ENCODE results near the gene SREK1. TPM values are rescaled to one million over a fixed set of nuclear protein-coding genes. Genes with fewer than 3 reads are reported as not detected.
A peak's percentile ranks its signal among the peaks of the same experiment; 100 is the strongest.

Gene SREK1
- total RNA-seq, 4 donors from 2014 or later = 124 to 236 (median 192) TPM

DNA sequence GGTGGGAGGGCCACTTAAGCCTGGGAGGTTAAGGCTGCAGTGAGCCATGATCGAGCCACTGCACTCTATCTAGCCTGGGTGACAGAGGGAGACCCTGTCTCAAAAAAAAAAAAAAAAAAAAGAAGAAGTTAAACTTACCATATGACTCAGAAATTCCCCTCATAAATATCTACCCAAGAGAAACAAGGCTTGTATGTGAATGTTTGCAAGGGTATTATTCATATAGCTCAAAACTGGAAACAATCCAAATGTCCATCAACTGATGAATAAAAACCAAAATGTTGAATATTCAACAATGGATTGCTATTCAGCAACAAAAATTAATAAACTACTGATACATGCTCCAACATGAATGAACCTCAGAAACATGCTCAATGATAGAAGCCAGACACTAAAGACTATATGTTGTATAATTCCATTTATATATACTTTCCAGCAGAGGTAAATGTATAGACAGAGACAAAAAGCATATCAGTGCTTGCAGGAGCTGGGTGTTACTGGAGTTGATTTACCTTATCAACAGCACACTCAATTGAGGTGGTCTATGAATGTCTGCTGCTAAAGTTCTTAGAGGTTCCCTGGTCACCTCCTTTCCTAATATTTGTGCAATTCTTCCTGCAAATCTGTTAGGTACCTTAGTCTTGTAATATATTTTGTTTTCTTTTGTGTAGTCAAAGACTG is 5.3 kb upstream of the SREK1 start:
- no peak for DNase-seq
- TF ChIP-seq POLR2A (IDR thresholded peaks at IDR 0.05) = no peak
- TF ChIP-seq, protein P1, sequence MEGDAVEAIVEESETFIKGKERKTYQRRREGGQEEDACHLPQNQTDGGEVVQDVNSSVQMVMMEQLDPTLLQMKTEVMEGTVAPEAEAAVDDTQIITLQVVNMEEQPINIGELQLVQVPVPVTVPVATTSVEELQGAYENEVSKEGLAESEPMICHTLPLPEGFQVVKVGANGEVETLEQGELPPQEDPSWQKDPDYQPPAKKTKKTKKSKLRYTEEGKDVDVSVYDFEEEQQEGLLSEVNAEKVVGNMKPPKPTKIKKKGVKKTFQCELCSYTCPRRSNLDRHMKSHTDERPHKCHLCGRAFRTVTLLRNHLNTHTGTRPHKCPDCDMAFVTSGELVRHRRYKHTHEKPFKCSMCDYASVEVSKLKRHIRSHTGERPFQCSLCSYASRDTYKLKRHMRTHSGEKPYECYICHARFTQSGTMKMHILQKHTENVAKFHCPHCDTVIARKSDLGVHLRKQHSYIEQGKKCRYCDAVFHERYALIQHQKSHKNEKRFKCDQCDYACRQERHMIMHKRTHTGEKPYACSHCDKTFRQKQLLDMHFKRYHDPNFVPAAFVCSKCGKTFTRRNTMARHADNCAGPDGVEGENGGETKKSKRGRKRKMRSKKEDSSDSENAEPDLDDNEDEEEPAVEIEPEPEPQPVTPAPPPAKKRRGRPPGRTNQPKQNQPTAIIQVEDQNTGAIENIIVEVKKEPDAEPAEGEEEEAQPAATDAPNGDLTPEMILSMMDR (IDR thresholded peaks at IDR 0.05) = no peak
- Histone ChIP-seq H3K4me3 (replicated peaks in 1 of 3) (no peak overlapping the region), H3K9me3 (no peaks in the 10 kb centered on the region), H3K27ac (no peak overlapping the region), H3K36me3 (no peaks in the 10 kb centered on the region), H3K27me3 (no peaks in the 10 kb centered on the region), H3K4me1 (peaks cover 13 to 17% of the 10 kb centered on the region in 2 donors)
- intact Hi-C loops (cut with DNase I) = no loop called here
- WGBS, 2 donors = 52 to 63% methylated on average over 1 of the region's 1 CpG

DNA sequence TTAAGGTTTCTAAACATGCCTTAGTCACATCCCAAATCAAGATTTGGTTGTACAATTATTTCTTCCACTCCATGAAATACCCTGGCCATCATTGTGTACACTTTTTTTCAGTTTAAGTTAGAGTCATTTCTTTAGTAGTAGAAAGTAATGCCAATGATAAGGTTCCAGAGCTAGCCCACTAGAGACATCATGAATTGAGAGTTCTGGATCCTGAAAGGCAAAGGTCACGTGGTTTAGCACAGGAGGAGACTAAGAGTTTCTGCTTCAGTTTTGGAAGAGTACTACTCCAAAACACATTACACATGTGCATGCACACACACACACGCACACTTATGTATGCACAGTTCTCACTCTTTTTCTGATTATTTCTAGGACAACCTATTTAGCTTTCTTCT is 4.8 kb upstream of the SREK1 start:
- intact Hi-C loops (cut with DNase I) = no loop called here
- no peak overlapping the region for H3K27ac ChIP-seq
- no peak for TF ChIP-seq POLR2A (IDR thresholded peaks at IDR 0.05)
- TF ChIP-seq, protein P1 (IDR thresholded peaks at IDR 0.05) = no peak
- 92 to 95% methylated on average over 2 of the region's 2 CpGs for WGBS, 2 donors
- peaks cover 9 to 13% of the 10 kb centered on the region in 2 donors for H3K4me1 ChIP-seq
- H3K36me3 ChIP-seq = no peaks in the 10 kb centered on the region
- no peak for DNase-seq
- H3K27me3 ChIP-seq = no peaks in the 10 kb centered on the region
- H3K4me3 ChIP-seq (replicated peaks in 1 of 3) = no peak overlapping the region
- no peaks in the 10 kb centered on the region for H3K9me3 ChIP-seq

DNA sequence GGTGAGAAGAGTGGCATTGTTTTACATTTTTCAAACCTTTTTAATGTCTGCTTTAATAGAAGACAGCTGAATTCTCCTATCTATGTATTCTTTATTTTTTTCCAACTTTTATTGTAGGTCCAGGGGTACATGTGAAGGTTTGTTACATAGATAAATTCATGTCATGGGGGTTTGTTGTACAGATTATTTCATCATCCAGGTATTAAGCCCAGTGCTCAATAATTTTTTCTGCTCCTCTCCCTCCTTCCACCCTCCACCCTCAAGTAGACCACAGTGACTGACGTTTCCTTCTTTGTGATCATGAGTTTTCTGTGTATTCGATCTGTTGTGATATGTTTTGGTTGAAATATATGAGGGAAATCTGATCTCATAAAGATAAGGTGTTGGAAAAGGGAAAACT is 1.7 kb upstream of the SREK1 start:
- Histone ChIP-seq H3K27ac (no peak overlapping the region), H3K36me3 (no peaks in the 10 kb centered on the region), H3K4me1 (peaks cover 15 to 25% of the 10 kb centered on the region in 2 donors), H3K9me3 (no peaks in the 10 kb centered on the region), H3K4me3 (replicated peaks in 1 of 3) (no peak overlapping the region), H3K27me3 (no peaks in the 10 kb centered on the region)
- TF ChIP-seq, protein P1 (IDR thresholded peaks at IDR 0.05) = no peak
- TF ChIP-seq POLR2A (IDR thresholded peaks at IDR 0.05) = no peak
- intact Hi-C loops (cut with DNase I) = loop anchor here (5.0 kb wide), 1 partner anchor 215 kb away; the partner anchor contains the start of gene ERBIN
- WGBS, 2 donors = 78 to 82% methylated on average over 2 of the region's 2 CpGs
- no peak for DNase-seq

GRCh38 chr5:66143473-66144073 is 527 bp upstream of the SREK1 start:
- H3K9me3 ChIP-seq = no peaks in the 10 kb centered on the region
- H3K4me1 ChIP-seq = peaks cover 17 to 28% of the 10 kb centered on the region in 2 donors
- peak overlapping the region; percentile 98 to 99 (median 99) for H3K27ac ChIP-seq
- peak overlapping the region in 2 of 3 donors; percentile 54 to 74 for H3K4me3 ChIP-seq (replicated peaks in 1 of 3)
- DNase-seq = no peak
- intact Hi-C loops (cut with DNase I) = loop anchor here (5.0 kb wide), 1 partner anchor 216 kb away; the partner anchor contains the start of gene ERBIN
- H3K36me3 ChIP-seq = no peaks in the 10 kb centered on the region
- no peaks in the 10 kb centered on the region for H3K27me3 ChIP-seq
- TF ChIP-seq, protein P1 (IDR thresholded peaks at IDR 0.05) = no peak
- TF ChIP-seq POLR2A (IDR thresholded peaks at IDR 0.05) = no peak
- WGBS, 2 donors = 23 to 24% methylated on average over 16 of the region's 16 CpGs

GRCh38 chr5:66144834-66145390 is 812 bp downstream of the SREK1 start:
- intact Hi-C loops (cut with DNase I) = loop anchor here (5.0 kb wide), 1 partner anchor 218 kb away; the partner anchor contains the start of gene ERBIN
- WGBS, 2 donors = 0 to 1% methylated on average over 20 to 22 of the region's 22 CpGs
- no peaks in the 10 kb centered on the region for H3K9me3 ChIP-seq
- H3K27ac ChIP-seq = peak overlapping the region; percentile 98 to 99 (median 99)
- no peaks in the 10 kb centered on the region for H3K36me3 ChIP-seq
- peak overlapping the region; percentile 13 to 74 (median 54) for H3K4me3 ChIP-seq (replicated peaks in 1 of 3)
- peaks cover 17 to 28% of the 10 kb centered on the region in 2 donors for H3K4me1 ChIP-seq
- no peaks in the 10 kb centered on the region for H3K27me3 ChIP-seq
- DNase-seq = no peak
- peak in 1 of 2 donors; percentile 2 for TF ChIP-seq POLR2A (IDR thresholded peaks at IDR 0.05)
- TF ChIP-seq, protein P1 (IDR thresholded peaks at IDR 0.05) = no peak
